HepG2 (cell line): ENCODE results near the gene WWC1. TPM values are rescaled to one million over a fixed set of nuclear protein-coding genes. Genes with fewer than 3 reads are reported as not detected.

Experiments
- CEBPZ ChIP-seq: IDR thresholded peaks from 2 replicates; pipeline ENCODE4 v1.6.1; 2012; ENCODE audit warnings: low read length, improper control_type of control experiment
- KLF12 ChIP-seq: sonication (generic); formaldehyde crosslinking; IDR thresholded peaks from 2 replicates; pipeline ENCODE4 v1.4.0; 2020; ENCODE audit warnings: missing genetic modification reagents, borderline replicate concordance
- MLXIP ChIP-seq: sonication (generic); formaldehyde crosslinking; IDR thresholded peaks from 2 replicates; pipeline ENCODE4 v1.9.0; 2021; ENCODE audit warnings: missing genetic modification reagents, borderline replicate concordance
- NR3C1 ChIP-seq: sonication (generic); formaldehyde crosslinking; IDR thresholded peaks from 2 replicates; pipeline ENCODE4 v1.4.0; 2020; ENCODE audit warnings: missing genetic modification reagents
- PITX1 ChIP-seq: sonication (generic); formaldehyde crosslinking; IDR thresholded peaks from 2 replicates; pipeline ENCODE4 v1.5.1; 2020; ENCODE audit warnings: mild to moderate bottlenecking, missing genetic modification reagents
- RCOR2 ChIP-seq: IDR thresholded peaks from 2 replicates; pipeline ENCODE4 v1.6.1; 2016; ENCODE audit warnings: missing biosample characterization, missing genetic modification reagents
- SAFB2 ChIP-seq: sonication (generic); formaldehyde crosslinking; IDR thresholded peaks from 2 replicates; pipeline ENCODE4 v1.5.1; 2020; ENCODE audit warnings: missing genetic modification reagents, low read depth, mild to moderate bottlenecking, borderline replicate concordance
- SMAD3 ChIP-seq: sonication (generic); formaldehyde crosslinking; IDR thresholded peaks from 2 replicates; pipeline ENCODE4 v1.4.0; 2020; ENCODE audit warnings: missing genetic modification reagents
- SRSF1 ChIP-seq: fragments of 200-400 bp; formaldehyde crosslinking; optimal IDR thresholded peaks from 2 replicates; pipeline ENCODE3; 2017; ENCODE audit warnings: mild to moderate bottlenecking, low read depth, low read length, moderate library complexity
- TBX3 ChIP-seq: fragments of 450-650 bp; IDR thresholded peaks from 2 replicates; pipeline ENCODE4 v1.6.1; 2017; ENCODE audit warnings: antibody characterized with exemption, mild to moderate bottlenecking, inconsistent platforms, borderline replicate concordance
- WIZ ChIP-seq: sonication (generic); formaldehyde crosslinking; IDR thresholded peaks from 2 replicates; pipeline ENCODE4 v1.5.1; 2020; ENCODE audit warnings: mild to moderate bottlenecking, missing genetic modification reagents
- ZNF160 ChIP-seq: sonication (generic); formaldehyde crosslinking; IDR thresholded peaks from 2 replicates; pipeline ENCODE4 v1.8.0; 2022; ENCODE audit warnings: mild to moderate bottlenecking, inconsistent platforms, missing genetic modification reagents
- ZNF180 ChIP-seq: sonication (generic); formaldehyde crosslinking; IDR thresholded peaks from 2 replicates; pipeline ENCODE4 v1.4.0; 2020; ENCODE audit warnings: low read depth, missing genetic modification reagents, borderline replicate concordance
- ZNF280B ChIP-seq: sonication (generic); formaldehyde crosslinking; IDR thresholded peaks from 2 replicates; pipeline ENCODE4 v1.5.0; 2020; ENCODE audit warnings: missing genetic modification reagents, mild to moderate bottlenecking, borderline replicate concordance
- ZNF383 ChIP-seq: sonication (generic); formaldehyde crosslinking; IDR thresholded peaks from 2 replicates; pipeline ENCODE4 v1.4.0; 2020; ENCODE audit warnings: missing genetic modification reagents, mild to moderate bottlenecking, borderline replicate concordance
- ZNF598 ChIP-seq: sonication (generic); formaldehyde crosslinking; IDR thresholded peaks from 2 replicates; pipeline ENCODE4 v1.5.1; 2020; ENCODE audit warnings: mild to moderate bottlenecking, missing genetic modification reagents, borderline replicate concordance
- ZNF816 ChIP-seq: sonication (generic); formaldehyde crosslinking; IDR thresholded peaks from 2 replicates; pipeline ENCODE4 v1.8.0; 2022; ENCODE audit warnings: missing genetic modification reagents, mild to moderate bottlenecking, borderline replicate concordance
- ZNF878 ChIP-seq: sonication (generic); formaldehyde crosslinking; IDR thresholded peaks from 2 replicates; pipeline ENCODE4 v1.8.1; 2023; ENCODE audit warnings: mild to moderate bottlenecking, missing genetic modification reagents, moderate library complexity
- ZNF891 ChIP-seq: sonication (generic); formaldehyde crosslinking; IDR thresholded peaks from 2 replicates; pipeline ENCODE4 v1.5.0; 2020; ENCODE audit warnings: mild to moderate bottlenecking, missing genetic modification reagents
- polyA plus RNA-seq, 8 experiments: library from polyadenylated mRNA; depleted of rRNA in 3 of 8; stranded (reverse) in 7 of 8; unstranded in 1 of 8; fragments of >200 nt; fragmentation: Illumina TruSeq in 4 of 8; extraction: Trizol in 4 of 8; gene quantifications; 2 replicates each; pipeline versions ENCODE4 v1.2.1 to v1.2.3, GENCODE V29; 2011 to 2016; ENCODE audit warnings: low read depth in 4 of 8, missing spikeins in 1 of 8, mixed read lengths in 1 of 8; ENCODE audit not compliant: insufficient read depth in 1 of 8
- total RNA-seq, 5 experiments: library from RNA; depleted of rRNA; stranded (reverse); fragments of >200 nt; fragmentation: Illumina TruSeq; extraction: Trizol; gene quantifications; 2 replicates each; pipeline ENCODE4 v1.2.3, GENCODE V29; 2016; ENCODE audit warnings: low read depth in 1 of 5

Gene WWC1
- total and polyA plus RNA-seq, 2 of the 13 experiments (the other 11 are each of a cell fraction or from before 2014, with no cell fraction given) = 8.3 to 17.9 TPM

GRCh38 chr5:168291342-168291963 is at the start of gene WWC1 (continued):
- TF ChIP-seq ZNF878 (CRISPR knock-in tag) = no peak
- no peak for TF ChIP-seq ZNF180
- no peak for TF ChIP-seq ZNF280B (CRISPR knock-in tag)
- TF ChIP-seq WIZ (CRISPR knock-in tag) = no peak
- no peak for TF ChIP-seq SAFB2
- TF ChIP-seq ZNF891 (CRISPR knock-in tag) = no peak
- TF ChIP-seq ZNF160 = no peak
- TF ChIP-seq PITX1 = no peak
- TF ChIP-seq CEBPZ = no peak
- no peak for TF ChIP-seq SRSF1
- TF ChIP-seq MLXIP (CRISPR knock-in tag) = no peak
- TF ChIP-seq KLF12 (CRISPR knock-in tag) = 0 out of 2 replicates have a peak, but pooled peaks have one; percentile 31
- no peak for TF ChIP-seq ZNF816 (CRISPR knock-in tag)
- TF ChIP-seq NR3C1 (CRISPR knock-in tag) = no peak
- TF ChIP-seq RCOR2 (CRISPR knock-in tag) = no peak
- TF ChIP-seq TBX3 = no peak
- no peak for TF ChIP-seq ZNF383 (CRISPR knock-in tag)
- TF ChIP-seq ZNF598 (CRISPR knock-in tag) = no peak
- TF ChIP-seq SMAD3 (CRISPR knock-in tag) = no peak
